Loucy (cell line): ENCODE results near the gene USP22.

ENCODE experiments used
- EZH2phosphoT487 ChIP-seq: fragments of 200-600 bp; IDR thresholded peaks from 2 replicates; pipeline ENCODE4 v1.6.1; 2018; ENCODE audit warnings: antibody characterized with exemption, mild to moderate bottlenecking, moderate library complexity, borderline replicate concordance
- TF ChIP-seq, protein P1 (sequence below): fragments of 200-600 bp; sonication (generic); conservative IDR thresholded peaks from 2 replicates; pipeline ENCODE4 v1.5.1; 2014; ENCODE audit warnings: mild to moderate bottlenecking, antibody characterized with exemption, low read length

DNA sequence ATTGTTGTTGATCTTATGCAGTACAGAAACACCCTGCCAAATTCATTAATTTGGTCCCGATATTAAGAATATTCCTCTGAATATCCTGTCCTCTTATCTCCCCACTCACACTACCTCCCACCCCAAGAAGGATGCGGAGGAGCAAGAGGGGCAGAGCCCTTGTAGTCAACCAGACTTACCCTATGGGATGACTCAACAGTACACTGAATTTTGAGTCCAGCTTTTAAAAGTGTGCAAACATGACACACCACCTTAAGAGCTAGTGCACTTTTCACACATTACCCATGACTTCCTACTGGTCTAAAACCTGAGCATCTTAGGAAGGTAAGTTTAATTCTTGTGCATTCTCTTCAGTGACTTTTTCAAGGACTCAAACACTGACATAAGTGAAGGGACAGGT lies 9.5 kb downstream of the USP22 start:
- TF ChIP-seq, protein P1, sequence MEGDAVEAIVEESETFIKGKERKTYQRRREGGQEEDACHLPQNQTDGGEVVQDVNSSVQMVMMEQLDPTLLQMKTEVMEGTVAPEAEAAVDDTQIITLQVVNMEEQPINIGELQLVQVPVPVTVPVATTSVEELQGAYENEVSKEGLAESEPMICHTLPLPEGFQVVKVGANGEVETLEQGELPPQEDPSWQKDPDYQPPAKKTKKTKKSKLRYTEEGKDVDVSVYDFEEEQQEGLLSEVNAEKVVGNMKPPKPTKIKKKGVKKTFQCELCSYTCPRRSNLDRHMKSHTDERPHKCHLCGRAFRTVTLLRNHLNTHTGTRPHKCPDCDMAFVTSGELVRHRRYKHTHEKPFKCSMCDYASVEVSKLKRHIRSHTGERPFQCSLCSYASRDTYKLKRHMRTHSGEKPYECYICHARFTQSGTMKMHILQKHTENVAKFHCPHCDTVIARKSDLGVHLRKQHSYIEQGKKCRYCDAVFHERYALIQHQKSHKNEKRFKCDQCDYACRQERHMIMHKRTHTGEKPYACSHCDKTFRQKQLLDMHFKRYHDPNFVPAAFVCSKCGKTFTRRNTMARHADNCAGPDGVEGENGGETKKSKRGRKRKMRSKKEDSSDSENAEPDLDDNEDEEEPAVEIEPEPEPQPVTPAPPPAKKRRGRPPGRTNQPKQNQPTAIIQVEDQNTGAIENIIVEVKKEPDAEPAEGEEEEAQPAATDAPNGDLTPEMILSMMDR, result no peak
- no peak for TF ChIP-seq EZH2phosphoT487
